ENCODE results near the gene NDC80.

Gene NDC80

GRCh38 chr18:2610549-2610948, 39.2 kb downstream of the NDC80 start:
- Mint-ChIP-seq H3K27ac (no peak overlapping the region), H3K36me3 (ENCODE audit: insufficient read depth) (no peaks in the 10 kb centered on the region), H3K4me3 (no peak overlapping the region), H3K4me1 (ENCODE audit: low read depth in 2 of 2) (peaks cover 0 to 7% of the 10 kb centered on the region in 2 donors), H3K27me3 (no peaks in the 10 kb centered on the region), H3K9me3 (peaks cover 0 to 2% of the 10 kb centered on the region in 2 donors)
- ATAC-seq (replicated peaks) (no peak), DNase-seq (no peak)

DNA sequence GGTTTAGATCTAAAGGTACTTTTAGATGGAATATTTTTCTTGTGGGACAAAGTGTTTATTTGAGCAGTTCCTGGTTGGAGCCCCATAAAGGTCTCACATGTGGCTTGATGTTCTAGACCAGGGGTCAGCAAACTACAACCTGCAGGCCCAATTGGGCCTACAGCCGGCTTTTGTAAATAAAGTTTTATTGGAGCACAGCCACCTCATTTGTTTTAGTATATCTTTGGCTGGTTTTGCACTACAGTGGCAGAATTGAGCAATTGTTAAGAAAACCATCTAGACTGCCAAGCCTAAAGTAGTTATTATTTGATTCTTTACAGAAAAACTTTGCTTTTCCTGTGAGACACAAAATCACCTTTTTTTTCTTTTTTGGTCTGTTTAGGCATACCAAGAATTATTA, 41.6 kb downstream of the NDC80 start:
- Mint-ChIP-seq H3K27ac (no peak overlapping the region), H3K27me3 (no peaks in the 10 kb centered on the region), H3K4me1 (ENCODE audit: low read depth in 2 of 2) (peaks cover 0 to 3% of the 10 kb centered on the region in 2 donors), H3K9me3 (peaks cover 0 to 2% of the 10 kb centered on the region in 2 donors), H3K4me3 (no peak overlapping the region), H3K36me3 (ENCODE audit: insufficient read depth) (no peaks in the 10 kb centered on the region)
- ATAC-seq (replicated peaks) (no peak), DNase-seq (no peak)

DNA sequence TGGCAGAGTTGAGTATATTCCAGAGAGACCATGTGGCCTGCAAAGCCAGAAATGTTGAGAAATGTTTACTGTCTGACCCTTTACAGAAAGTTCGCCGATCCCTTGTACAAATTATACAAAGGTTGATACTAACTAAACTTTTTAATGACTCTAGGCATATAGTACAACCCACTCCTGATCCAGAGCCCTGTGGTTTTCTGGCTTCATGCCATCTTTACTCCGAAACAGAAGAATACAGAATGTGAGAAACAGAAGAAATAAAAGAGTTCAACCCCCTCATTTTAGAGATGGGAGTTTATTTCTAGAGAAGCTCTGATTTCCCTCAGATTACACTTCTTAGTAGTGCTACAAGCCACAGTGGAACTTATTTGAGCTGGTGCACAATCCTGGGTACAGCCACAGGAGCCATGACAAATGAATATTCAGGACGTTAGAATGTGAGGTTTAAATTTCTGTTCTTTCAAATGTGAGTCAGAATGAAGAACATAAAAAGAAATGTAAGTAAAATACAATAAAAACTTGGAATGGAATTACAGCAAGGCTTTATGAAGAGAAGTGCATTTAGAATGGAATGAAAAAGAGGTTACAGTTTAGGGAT, 46.1 kb downstream of the NDC80 start:
- Mint-ChIP-seq H3K9me3 (peaks cover 0 to 2% of the 10 kb centered on the region in 2 donors), H3K27me3 (no peaks in the 10 kb centered on the region), H3K4me3 (no peak overlapping the region), H3K27ac (no peak overlapping the region), H3K4me1 (ENCODE audit: low read depth in 2 of 2) (no peaks in the 10 kb centered on the region), H3K36me3 (ENCODE audit: insufficient read depth) (no peaks in the 10 kb centered on the region)
- DNase-seq (no peak), ATAC-seq (replicated peaks) (no peak)

DNA sequence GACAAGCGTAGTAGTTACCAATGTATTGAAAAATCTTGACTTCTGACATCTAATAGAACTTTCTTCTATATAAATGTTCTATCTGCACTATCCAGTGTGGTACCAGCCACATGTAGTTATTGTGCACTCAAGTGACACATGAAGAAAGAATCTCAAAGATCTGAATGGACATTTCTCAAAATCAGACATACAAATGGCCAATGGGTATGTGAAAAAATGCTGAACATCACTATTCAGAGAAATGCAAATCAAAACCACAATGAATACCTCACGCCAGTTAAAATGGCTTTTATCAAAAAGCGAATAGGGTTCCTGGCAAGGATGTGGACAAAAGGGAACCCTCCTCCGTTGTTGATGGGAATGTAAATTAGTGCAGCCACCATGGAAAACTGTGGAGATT, 46.7 kb downstream of the NDC80 start:
- Mint-ChIP-seq H3K27ac (no peak overlapping the region), H3K4me1 (ENCODE audit: low read depth in 2 of 2) (no peaks in the 10 kb centered on the region), H3K36me3 (ENCODE audit: insufficient read depth) (no peaks in the 10 kb centered on the region), H3K27me3 (no peaks in the 10 kb centered on the region), H3K4me3 (no peak overlapping the region), H3K9me3 (peaks cover 0 to 2% of the 10 kb centered on the region in 2 donors)
- DNase-seq (no peak), ATAC-seq (replicated peaks) (no peak)

GRCh38 chr18:2625217-2625616, 53.9 kb downstream of the NDC80 start:
- Mint-ChIP-seq H3K36me3 (ENCODE audit: insufficient read depth) (no peaks in the 10 kb centered on the region), H3K9me3 (no peaks in the 10 kb centered on the region), H3K27me3 (no peaks in the 10 kb centered on the region), H3K27ac (no peak overlapping the region), H3K4me3 (no peak overlapping the region), H3K4me1 (ENCODE audit: low read depth in 2 of 2) (no peaks in the 10 kb centered on the region)
- DNase-seq (no peak), ATAC-seq (replicated peaks) (no peak)

GRCh38 chr18:2627821-2628276, 56.5 kb downstream of the NDC80 start:
- Mint-ChIP-seq H3K9me3 (no peaks in the 10 kb centered on the region), H3K4me3 (no peak overlapping the region), H3K27ac (no peak overlapping the region), H3K36me3 (ENCODE audit: insufficient read depth) (no peaks in the 10 kb centered on the region), H3K4me1 (ENCODE audit: low read depth in 2 of 2) (peaks cover 7 to 9% of the 10 kb centered on the region in 2 donors), H3K27me3 (no peaks in the 10 kb centered on the region)
- no peak for DNase-seq
- ATAC-seq (replicated peaks), result no peak

- peaks cover 13 to 16% of the 10 kb centered on the region in 2 donors for H3K4me1 Mint-ChIP-seq (ENCODE audit: low read depth in 2 of 2)
- no peak for DNase-seq
Observed at GRCh38 chr18:2629003-2629402, 57.6 kb downstream of the NDC80 start.

GRCh38 chr18:2635586-2635985, 64.2 kb downstream of the NDC80 start:
- Mint-ChIP-seq H3K27me3 (no peaks in the 10 kb centered on the region), H3K4me1 (ENCODE audit: low read depth in 2 of 2) (peaks cover 66 to 70% of the 10 kb centered on the region in 2 donors), H3K9me3 (no peaks in the 10 kb centered on the region), H3K4me3 (peak overlapping the region; percentile 68 to 73), H3K27ac (peak overlapping the region in 1 of 2 donors; percentile 90), H3K36me3 (ENCODE audit: insufficient read depth) (peaks cover 28% of the 10 kb centered on the region)
- no peak for ATAC-seq (replicated peaks)
- DNase-seq, result no peak

More at GRCh38 chr18:2629003-2629402, 57.6 kb downstream of the NDC80 start:
- H3K27ac Mint-ChIP-seq, result no peak overlapping the region
- H3K36me3 Mint-ChIP-seq (ENCODE audit: insufficient read depth), result no peaks in the 10 kb centered on the region
- ATAC-seq (replicated peaks), result no peak
- no peak overlapping the region for H3K4me3 Mint-ChIP-seq
- H3K27me3 Mint-ChIP-seq, result no peaks in the 10 kb centered on the region
- no peaks in the 10 kb centered on the region for H3K9me3 Mint-ChIP-seq

DNA sequence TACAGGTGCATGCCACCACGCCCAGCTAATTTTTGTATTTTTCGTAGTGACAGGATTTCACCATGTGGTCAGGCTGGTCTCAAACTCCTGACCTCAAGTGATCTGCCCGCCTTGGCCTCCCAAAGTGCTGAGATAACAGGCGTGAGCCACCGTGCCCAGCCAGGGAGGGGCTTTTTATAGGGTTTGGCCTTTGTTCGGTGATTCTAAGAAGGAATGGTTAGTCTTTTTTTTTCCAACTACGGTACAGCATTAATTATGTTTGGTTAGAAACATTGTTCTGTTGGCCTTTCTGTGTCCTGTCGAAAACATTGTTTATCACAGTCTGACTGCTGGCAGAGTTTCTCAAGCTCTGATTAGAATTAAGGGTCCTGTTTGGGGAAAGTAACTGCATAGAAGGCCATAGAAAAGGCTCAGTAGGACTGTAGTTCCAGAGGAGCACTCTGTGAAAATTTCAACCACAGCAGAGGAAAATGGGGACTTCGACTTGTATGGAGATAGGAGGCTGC, 64.8 kb downstream of the NDC80 start:
- H3K36me3 Mint-ChIP-seq (ENCODE audit: insufficient read depth), result peaks cover 28% of the 10 kb centered on the region
- DNase-seq, result no peak

DNA sequence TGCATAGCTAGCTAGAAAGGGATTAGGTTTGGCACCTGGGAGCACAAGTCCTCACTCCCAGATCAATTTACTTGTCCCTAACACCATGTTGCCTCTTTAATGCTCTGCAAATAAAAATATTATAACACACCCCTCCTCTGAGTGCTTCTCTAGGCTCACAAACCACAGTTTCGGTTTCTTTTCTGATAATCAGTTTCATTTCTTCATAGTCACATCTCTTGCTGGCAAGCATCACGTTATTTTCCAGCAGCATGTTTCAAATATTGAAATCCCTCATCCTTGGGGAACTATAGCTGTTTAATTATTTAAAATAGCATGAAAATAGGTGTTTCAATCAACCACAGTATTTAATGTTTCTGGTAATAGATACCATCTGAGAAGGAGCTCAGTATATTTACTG, 70.3 kb downstream of the NDC80 start:
- Mint-ChIP-seq H3K27ac (peak overlapping the region in 1 of 2 donors; percentile 84), H3K4me3 (peak overlapping the region; percentile 71 to 84), H3K36me3 (ENCODE audit: insufficient read depth) (peaks cover 17% of the 10 kb centered on the region), H3K9me3 (no peaks in the 10 kb centered on the region), H3K27me3 (no peaks in the 10 kb centered on the region), H3K4me1 (ENCODE audit: low read depth in 2 of 2) (peaks cover 35 to 50% of the 10 kb centered on the region in 2 donors)
- DNase-seq (no peak), ATAC-seq (replicated peaks) (peak; percentile 38)

More for the DNA sequence above, 64.8 kb downstream of the NDC80 start:
- Mint-ChIP-seq H3K27ac (peak overlapping the region in 1 of 2 donors; percentile 90), H3K4me3 (peak overlapping the region; percentile 68 to 73), H3K9me3 (no peaks in the 10 kb centered on the region), H3K27me3 (no peaks in the 10 kb centered on the region), H3K4me1 (ENCODE audit: low read depth in 2 of 2) (peaks cover 69 to 76% of the 10 kb centered on the region in 2 donors)
- peak; percentile 43 for ATAC-seq (replicated peaks)

- peaks cover 27 to 41% of the 10 kb centered on the region in 2 donors for H3K4me1 Mint-ChIP-seq (ENCODE audit: low read depth in 2 of 2)
- no peak overlapping the region for H3K27ac Mint-ChIP-seq
- no peaks in the 10 kb centered on the region for H3K9me3 Mint-ChIP-seq
- H3K27me3 Mint-ChIP-seq, result no peaks in the 10 kb centered on the region
- ATAC-seq (replicated peaks) (no peak), DNase-seq (no peak)
- H3K36me3 Mint-ChIP-seq (ENCODE audit: insufficient read depth), result peaks cover 7% of the 10 kb centered on the region
- no peak overlapping the region for H3K4me3 Mint-ChIP-seq
Observed at GRCh38 chr18:2642771-2643170, 71.4 kb downstream of the NDC80 start.

DNA sequence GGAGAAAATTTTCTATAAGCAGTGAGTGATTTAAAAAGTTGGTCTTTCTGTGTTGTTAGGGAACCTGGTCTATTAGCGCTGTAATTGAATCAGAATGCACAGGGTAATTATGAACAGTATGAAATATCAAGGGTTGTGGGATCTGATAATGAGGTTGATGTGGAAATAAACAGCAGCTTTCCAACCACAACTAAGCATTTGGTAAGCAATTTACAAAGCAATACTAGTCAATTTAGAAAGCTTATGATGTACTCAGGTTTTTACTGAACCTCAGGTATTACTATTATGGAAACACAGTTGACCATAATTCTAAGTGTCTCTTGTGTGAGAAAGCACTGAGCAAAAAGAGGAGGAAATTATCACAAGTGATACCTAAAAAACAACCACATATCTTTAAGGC, 73.2 kb downstream of the NDC80 start:
- Mint-ChIP-seq H3K4me3 (no peak overlapping the region), H3K36me3 (ENCODE audit: insufficient read depth) (peaks cover 3% of the 10 kb centered on the region), H3K27ac (no peak overlapping the region), H3K4me1 (ENCODE audit: low read depth in 2 of 2) (peaks cover 13 to 29% of the 10 kb centered on the region in 2 donors), H3K27me3 (no peaks in the 10 kb centered on the region), H3K9me3 (no peaks in the 10 kb centered on the region)
- ATAC-seq (replicated peaks) (peak; percentile 41), DNase-seq (no peak)

DNA sequence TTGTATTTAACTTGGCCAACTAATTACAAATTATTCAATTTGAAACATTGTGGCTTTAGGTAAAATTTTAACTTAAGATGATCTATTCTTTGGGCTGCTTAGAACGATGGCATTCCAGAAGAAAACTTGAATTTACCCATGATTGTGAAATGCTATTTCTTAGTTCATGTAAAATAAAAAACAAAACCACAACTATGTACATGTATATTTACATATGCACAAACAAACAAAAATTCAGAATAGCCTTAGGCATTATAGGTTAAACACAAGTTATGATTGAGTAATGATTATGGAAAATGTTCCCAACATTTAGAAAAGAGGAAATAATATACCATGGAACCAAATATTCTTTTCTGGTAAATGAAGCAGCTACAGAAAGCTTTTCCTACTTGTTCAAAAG, 80.6 kb downstream of the NDC80 start:
- ATAC-seq (replicated peaks) (no peak), DNase-seq (no peak)
- Mint-ChIP-seq H3K27me3 (no peaks in the 10 kb centered on the region), H3K27ac (no peak overlapping the region), H3K4me3 (no peak overlapping the region), H3K36me3 (ENCODE audit: insufficient read depth) (peaks cover 26% of the 10 kb centered on the region), H3K4me1 (ENCODE audit: low read depth in 2 of 2) (peaks cover 10 to 15% of the 10 kb centered on the region in 2 donors), H3K9me3 (no peaks in the 10 kb centered on the region)

GRCh38 chr18:2653467-2653866, 82.1 kb downstream of the NDC80 start:
- H3K9me3 Mint-ChIP-seq, result no peaks in the 10 kb centered on the region
- H3K4me3 Mint-ChIP-seq, result no peak overlapping the region

More at GRCh38 chr18:2653467-2653866, 82.1 kb downstream of the NDC80 start:
- no peak for ATAC-seq (replicated peaks)
- Mint-ChIP-seq H3K4me1 (ENCODE audit: low read depth in 2 of 2) (peaks cover 18 to 27% of the 10 kb centered on the region in 2 donors), H3K27me3 (no peaks in the 10 kb centered on the region), H3K27ac (peak overlapping the region in 1 of 2 donors; percentile 100), H3K36me3 (ENCODE audit: insufficient read depth) (peaks cover 38% of the 10 kb centered on the region)
- DNase-seq, result no peak
